Mammary epithelial cell (primary cell): Measurements from ENCODE around the gene POLR3G.

Experiments
- CTCF ChIP-seq, 2 donors: IDR thresholded peaks in 1 of 2; conservative IDR thresholded peaks in 1 of 2; 2 replicates each; pipeline ENCODE4 v1.5.1; 2011 to 2012; ENCODE audit warnings: inconsistent platforms in 2 of 2, low read length in 2 of 2, mild to moderate bottlenecking in 2 of 2, control low read depth in 1 of 2, low read depth in 1 of 2; ENCODE audit not compliant: insufficient read depth in 1 of 2; ENCODE audit errors: extremely low read depth in 1 of 2
- EZH2 ChIP-seq: IDR thresholded peaks from 2 replicates; pipeline ENCODE4 v1.6.1; 2012; ENCODE audit warnings: low read length, inconsistent platforms, borderline replicate concordance

GRCh38 chr5:90519081-90519480 lies 44.4 kb downstream of the POLR3G start:
- no peak for TF ChIP-seq CTCF (conservative IDR thresholded peaks at IDR 0.05 in 1 of 2, IDR thresholded peaks at IDR 0.05 in 1 of 2; ENCODE audit: extremely low read depth in 1 of 2, insufficient read depth in 1 of 2, low read depth in 1 of 2, low read length in 2 of 2)
- no peak for TF ChIP-seq EZH2
